HG02981 (cell line): ENCODE measurements around the gene TULP1.

Source experiments
- ATAC-seq: cut with Tn5 transposase; IDR thresholded peaks from one replicate; pipeline ENCODE4 v1.9.1; 2021; ENCODE audit warnings: mild to moderate bottlenecking, moderate library complexity; ENCODE audit not compliant: unreplicated experiment

Gene TULP1

DNA sequence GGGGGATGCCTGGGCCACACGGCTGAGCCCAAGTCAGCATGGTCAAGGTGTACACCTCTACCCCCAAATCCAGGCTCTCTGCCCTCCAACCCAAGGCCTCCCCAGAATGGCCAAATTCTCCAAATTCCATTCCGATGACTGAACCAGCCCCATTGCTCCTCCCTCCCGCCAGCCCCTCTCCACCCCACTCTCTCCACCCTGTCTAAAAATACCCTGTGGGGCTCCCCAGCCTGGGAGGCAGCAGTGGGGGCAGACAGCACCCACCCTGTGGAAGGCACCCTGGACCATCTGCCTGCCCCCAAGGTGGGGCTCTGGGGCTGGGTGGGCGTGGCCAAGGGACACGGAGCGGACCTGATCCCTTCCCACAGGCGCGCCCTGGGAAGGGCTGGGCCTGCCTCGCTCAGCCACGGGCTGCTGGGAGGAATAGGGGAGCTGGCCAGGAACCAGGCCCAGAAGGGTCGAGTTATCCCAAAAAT, 27.3 kb downstream of the TULP1 start:
- ATAC-seq = no peak

DNA sequence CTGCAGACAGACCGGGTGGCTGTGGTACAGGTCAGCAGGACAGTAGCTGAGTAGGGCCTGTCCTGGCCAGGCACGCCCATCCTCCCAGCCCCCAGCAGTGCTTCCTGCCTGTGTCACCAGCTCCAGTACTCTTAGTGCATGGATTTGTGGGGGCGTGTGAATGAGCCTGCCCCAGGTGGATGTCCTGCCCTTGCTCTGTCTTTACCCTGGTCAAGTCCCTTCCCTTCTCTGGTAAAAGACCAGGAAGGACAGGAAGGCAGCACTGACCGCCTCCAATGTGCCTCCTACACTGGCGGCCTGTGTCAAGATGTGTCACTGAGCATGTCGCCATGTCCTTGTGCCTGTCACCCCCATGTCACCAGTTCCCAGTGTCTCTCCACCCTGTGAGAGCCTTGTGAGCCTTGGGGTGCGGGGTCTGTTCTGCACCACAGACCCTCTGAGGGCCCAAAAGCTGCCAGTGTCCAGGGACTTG, 27.7 kb downstream of the TULP1 start:
- ATAC-seq = no peak

DNA sequence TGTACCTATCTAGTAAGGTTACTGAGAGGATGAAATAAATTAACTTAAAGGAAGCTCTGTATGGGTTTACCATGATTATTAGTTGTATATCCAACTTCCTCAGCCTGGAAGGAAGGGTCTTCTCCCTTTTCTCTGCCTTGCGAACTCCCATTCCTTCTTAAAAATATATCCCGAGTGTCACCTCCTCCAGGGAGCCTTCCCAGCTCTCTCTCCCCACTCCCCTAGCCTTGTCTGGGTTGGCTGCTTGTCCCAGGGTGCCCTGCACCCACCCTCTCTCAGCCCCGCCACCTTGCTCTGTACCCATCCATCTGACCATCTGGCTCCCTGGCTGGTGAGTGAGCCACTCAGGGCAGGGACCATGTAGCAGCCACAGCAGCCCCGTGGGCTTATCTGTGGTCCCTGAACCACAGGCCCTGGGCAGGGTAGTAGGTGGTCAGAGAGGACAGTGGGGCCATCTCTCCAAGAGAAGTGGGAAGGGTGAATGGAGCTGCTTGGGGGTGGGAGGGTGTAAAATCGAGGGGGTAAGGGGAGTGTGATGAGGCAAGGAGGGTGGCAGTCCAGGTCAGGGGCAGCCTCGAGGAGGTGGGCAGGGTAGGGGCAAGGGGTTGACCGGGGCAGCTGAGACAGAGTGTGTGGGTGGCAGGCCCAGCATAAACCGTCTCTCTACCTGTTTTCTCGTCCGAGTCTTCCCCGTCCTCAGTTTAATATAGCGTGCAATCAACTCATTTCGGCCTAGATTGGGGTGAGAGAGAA, 28.6 kb downstream of the TULP1 start:
- no peak for ATAC-seq

DNA sequence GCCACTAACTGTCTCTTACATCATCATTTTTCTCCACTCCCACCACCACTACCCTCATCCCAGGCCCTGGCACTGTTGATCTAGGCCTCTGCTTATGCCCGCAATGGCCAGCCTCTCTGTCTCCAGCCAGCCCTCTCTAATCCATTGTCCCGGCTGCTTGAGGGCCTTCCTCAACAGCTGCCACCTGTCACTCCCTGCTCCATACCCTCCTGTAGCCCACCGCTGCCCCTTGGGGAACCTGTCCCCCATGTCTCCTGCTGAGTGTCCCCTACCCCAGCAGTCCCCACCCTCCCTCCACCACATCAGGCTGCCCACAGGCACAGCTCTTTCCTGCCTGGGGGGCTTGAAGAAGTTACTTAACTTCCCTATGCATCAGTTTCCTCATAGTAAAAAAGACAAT, 29.2 kb downstream of the TULP1 start:
- ATAC-seq = no peak

DNA sequence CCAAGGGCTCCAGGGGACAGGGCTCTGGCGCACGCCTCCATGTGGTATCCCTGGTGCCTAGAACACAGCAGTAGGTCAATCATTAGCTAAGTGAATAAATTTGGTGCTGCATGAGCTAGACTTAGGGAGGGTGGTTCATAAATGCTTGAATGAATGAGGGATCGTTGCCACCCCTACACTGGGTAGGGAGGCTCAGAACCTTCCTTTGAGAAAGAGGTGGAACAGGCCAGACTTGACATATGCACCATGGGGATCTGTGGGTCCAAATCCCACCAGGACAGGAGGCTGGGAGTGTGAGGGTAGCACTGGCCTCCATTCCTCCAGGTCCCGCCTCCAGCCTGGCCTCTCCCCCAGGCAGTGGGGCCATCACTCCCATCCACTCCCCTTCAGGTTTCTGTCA, 29.6 kb downstream of the TULP1 start:
- no peak for ATAC-seq

DNA sequence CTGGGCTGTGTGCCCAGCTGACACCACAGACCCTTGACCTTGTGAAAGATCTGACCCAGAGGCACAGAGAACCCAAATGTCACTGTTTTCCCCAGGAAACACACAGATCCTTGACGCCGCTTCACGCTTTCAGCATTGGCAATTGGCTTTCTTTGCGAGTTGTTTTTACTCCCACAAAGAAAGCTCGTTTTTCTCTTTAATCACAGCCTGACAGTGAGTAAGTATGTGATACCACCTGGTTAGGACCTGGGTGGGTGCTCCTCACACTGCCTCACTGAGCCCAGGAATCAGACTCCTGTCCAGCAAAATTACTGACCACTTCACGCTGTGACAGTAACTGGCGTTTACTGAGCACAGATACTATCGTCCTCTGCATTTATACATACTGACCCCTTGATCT, 31.5 kb downstream of the TULP1 start:
- ATAC-seq = no peak

DNA sequence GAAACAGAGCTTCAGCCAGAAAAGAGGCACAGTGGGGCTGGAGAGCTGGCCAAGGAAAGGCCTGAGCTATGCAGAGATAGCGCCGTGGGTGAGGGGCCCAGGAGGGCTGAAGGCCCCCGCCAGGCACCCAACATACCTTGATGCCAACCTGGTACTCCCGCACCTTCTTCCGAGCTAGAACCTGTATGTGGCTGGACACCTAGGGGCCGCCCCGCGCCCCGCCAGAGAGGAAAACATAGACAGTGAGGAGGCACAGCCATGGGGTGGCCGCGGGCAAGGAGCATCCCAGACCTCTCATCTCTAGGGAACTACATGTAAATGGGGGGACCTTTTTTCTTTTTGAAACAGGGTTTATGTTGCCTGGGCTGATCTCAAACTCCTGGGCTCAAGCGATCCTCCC, 32.5 kb downstream of the TULP1 start:
- ATAC-seq = no peak

DNA sequence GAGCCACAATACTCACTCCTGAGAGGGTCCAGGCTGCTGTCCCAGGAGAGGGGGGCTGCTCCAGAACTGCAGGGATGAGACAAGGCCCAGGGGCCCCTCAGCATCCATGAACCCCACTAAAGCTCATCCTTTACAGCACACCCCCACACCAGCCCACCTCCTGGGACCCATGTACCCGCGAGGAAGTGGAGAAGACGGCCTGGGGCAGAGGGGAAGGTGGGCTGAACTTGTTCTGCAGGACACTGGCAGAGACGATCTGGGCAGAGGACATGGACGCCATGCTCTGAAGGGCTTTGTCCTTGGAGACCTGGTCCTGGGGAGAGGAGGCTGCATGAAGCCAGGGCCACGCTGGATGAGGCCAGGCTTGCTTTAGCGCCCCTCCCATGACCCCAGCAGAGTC, 34.4 kb downstream of the TULP1 start:
- no peak for ATAC-seq

DNA sequence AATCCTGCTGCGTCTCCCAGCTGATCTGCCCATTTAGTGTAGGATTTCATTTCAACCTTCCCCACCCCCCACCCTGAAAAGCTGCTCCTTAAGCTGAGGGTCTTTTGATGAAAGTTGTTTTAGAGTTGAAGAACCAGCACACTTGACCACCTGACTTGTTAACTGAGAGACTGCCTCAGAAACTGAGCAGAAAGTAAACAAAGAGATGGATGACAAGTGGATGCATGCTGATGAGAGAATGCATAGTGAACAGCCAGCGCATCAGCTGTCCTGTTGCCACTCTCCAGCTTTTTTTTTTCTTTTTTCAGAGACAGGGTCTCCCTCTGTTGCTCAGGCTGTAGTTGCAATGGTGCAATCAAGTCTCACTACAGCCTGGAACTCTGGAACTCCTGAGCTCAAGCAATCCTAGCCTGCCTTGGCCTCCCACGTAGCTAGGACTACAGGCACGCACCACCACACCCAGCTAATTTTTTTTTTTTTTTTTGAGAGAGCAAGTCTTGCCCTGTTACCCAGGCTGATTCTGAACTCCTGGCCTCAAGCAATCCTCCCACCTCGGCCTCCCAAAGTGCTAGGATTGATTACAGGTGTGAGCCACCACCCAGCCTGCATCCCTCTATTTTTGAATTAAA, 35.0 kb downstream of the TULP1 start:
- no peak for ATAC-seq

DNA sequence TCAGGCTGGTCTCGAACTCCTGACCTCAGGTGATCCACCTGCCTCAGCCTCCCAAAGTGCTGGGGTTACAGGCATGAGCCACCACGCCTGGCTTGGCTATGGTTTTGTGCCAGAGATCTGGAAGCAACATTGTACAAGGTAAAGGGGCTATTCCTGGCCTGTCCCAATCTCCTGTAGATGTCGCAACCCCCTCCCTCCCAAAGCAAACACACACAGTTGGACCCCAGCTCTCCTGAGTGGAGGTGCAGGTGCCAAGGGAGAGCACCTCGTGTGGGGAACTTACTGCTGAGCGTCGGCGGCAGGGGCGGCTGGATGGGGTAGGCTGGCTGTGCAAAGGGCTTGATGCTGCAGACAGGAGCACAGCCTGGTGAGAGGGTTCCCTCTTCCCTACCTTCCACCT, 35.7 kb downstream of the TULP1 start:
- no peak for ATAC-seq

DNA sequence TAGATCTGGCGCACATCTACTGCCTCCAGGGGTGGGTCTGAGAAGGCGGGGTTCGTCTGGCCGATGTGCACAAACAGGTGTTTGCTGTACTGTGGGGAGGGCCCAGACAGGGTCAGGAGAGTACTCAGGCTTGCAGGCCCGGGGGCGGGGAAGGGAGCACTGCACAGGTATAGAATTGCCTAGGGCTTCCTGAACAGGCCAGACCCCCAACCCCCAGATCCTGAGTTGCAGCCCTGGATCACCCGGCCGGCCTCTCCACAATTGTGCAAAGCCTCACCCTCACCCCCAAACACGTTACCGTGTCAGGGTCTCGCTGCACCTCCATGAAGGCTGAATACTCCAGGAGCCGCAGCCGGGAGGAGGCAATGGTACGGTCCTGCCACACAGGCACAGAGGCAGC, 36.7 kb downstream of the TULP1 start:
- no peak for ATAC-seq

DNA sequence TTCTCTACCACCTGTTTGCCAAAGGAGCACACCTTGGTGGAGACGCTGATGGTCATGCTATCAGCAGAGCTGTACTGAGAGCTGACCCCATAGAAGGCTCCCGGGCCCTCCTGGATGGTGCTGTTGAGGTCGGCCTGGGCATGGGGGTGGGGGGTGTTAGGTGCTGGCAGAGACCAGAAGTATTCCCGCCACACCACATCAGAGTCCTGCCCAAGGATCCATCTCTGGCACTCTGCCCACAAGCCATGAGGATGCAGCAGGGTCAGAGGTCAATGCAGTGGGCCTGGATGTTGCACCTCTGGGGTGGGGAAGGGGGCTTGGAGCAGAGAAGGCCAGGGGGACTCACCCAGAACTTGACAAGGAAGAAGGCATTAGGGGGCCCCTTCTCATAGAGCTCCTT, 37.1 kb downstream of the TULP1 start:
- no peak for ATAC-seq

DNA sequence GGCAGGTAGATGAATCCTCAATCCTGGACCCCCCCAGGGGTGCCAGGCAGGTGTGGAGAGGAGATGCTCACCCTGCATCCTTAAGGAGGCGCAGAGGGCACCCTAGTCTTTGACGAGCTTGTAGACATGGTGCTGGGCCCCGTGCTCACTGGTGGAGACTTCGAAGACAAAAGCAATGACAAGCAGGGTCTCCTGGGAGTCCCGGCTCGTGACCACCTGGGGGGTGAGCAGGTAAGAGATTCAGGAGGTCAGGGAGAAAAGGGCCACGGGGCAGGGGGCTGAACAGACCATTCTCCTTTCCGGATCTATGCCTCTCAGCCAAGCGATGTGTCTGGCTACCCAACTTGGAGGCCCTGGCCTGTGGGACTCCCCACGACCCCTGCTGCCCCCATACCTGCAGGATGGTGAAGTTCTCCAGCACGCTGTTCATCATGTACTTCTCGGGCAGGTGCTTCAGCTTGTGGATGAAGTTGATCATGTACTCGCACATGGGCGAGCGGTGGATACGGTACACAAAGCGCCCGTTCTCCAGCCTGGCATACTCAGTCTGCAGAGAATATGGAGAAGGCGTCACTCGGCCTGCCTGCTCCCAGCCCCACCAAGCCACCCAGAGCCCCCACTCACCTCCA, 37.6 kb downstream of the TULP1 start:
- no peak for ATAC-seq

DNA sequence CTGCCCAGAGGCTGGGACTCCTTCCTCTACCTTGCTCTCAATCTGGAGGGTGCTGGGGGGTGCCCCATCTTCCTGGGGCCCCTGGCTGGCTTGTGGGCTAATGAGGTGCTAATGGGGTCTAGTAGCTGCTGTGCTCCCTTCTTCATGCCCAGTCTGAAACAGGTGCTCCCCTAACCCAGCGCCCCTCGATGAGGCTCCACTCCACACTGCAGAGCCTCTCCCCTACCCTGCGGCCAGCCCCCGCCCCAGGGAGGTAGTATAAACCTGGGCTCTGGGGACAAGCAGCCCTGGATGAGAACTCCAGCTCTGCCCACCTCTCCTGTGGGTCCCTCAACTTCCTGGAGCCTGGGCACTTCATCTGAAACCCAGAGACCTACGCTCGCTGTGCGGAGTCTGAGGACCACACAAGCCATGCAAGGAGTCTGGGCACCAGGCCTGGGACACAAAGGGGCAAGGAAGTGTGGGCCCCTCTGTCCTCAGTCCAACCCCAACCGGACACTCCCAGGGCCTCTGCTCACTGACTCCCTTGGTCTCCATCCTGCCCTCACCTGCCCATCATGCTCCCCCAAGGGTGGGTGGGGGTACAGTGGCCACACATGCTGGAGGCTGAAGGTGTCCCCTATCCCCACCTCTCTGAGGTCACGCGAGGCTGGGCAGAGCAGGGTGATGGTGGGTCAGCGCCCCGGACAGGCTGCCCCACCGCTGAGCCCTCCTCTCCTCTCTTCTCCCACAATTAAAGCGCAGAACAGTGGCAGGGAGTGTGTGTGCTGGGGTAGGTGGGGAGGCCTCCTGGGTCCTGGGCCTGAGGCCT, 38.4 kb downstream of the TULP1 start:
- no peak for ATAC-seq

DNA sequence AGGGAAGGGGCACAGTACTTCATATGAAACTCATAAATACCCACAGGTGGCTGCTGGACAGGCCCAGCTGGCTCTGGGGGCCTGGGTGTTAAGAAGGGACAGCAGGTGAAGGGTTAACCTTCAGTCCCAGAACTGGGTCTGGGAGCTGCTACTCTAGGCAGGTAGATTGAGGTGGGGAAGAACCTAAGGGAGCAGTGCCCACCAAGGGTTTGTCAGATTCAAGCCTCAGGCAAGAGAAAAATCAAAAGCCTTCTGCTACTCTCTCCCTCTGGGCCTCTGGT, 38.9 kb downstream of the TULP1 start:
- no peak for ATAC-seq

DNA sequence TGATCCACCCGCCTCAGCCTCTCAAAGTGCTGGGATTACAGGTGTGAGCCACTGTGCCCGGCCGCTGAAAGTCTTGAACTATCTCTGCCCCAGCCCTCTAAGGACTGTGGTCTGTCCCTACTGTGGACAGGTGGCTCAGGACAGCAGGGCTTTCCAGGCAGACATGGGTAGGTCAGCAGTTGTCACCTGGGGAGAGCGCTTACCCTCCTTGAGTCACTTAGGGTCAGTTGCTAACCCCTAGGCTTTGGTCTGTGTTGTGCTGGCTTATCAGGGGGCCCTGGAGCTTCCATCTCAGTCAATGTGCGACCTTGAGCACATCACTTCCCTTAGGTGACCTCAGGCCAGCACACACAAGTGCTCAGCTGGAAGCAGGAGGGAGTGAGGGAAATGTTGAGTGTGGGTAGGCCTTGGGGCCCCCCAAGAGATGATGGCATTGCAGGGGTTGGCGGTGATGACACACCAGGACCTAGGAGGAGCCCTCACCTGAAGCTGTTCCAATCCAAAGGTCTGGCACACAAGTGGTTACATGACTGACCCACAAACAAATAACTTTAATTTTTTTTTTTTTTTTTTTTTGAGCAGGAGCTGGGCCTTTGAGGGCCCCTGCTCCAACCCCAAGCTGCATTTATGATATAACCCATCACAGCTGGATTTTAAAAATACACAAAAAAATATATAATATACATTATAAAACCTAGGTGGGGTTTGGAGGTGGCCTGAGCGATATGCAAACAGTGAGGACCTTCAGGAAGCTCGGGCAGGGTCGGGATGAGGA, 39.4 kb downstream of the TULP1 start:
- ATAC-seq = no peak

DNA sequence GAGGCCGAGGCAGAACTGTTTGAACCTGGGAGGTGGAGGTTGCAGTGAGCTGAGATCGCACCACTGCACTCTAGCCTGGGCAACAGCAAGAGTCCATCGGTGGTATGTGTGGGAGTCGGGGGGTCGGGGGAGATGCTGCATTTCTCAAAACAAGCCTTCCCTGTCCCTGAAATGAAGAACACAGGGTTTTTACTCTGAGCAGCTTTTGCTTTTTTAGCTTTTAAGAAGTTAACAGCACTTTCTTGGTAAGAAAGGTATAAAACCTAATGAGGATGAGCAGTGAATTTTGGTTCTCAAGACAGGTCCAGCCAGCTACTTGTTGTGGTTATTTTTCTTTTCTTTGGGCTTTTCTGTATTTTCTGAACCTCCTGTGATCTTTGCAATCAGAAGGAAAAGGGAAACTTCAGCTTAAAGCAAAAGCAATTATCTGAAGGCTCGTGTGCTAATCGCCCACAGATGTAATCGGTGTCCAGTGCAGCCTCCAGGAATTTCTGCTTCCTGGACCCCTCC, 40.8 kb downstream of the TULP1 start:
- no peak for ATAC-seq

DNA sequence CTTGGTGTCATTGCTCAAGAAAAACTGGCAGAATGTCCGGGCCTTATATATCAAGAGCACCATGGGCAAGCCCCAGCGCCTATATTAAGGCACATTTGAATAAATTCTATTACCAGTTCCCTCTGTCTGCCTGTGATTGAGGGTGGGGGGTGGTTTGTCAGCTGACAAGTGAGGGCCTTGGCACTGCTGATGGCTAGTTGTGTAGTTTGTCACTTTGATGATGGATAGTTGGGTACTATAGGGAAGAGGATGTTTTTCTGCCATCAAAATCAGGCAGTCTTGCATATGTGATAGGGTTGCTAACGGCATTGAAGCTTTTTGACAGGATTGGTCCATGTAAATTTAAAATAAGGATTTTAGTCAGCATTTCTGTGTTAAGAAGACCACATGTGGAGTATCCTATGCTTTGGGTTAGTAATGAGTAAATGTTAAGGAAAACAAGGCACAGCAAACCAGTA, 42.0 kb downstream of the TULP1 start:
- ATAC-seq = no peak

DNA sequence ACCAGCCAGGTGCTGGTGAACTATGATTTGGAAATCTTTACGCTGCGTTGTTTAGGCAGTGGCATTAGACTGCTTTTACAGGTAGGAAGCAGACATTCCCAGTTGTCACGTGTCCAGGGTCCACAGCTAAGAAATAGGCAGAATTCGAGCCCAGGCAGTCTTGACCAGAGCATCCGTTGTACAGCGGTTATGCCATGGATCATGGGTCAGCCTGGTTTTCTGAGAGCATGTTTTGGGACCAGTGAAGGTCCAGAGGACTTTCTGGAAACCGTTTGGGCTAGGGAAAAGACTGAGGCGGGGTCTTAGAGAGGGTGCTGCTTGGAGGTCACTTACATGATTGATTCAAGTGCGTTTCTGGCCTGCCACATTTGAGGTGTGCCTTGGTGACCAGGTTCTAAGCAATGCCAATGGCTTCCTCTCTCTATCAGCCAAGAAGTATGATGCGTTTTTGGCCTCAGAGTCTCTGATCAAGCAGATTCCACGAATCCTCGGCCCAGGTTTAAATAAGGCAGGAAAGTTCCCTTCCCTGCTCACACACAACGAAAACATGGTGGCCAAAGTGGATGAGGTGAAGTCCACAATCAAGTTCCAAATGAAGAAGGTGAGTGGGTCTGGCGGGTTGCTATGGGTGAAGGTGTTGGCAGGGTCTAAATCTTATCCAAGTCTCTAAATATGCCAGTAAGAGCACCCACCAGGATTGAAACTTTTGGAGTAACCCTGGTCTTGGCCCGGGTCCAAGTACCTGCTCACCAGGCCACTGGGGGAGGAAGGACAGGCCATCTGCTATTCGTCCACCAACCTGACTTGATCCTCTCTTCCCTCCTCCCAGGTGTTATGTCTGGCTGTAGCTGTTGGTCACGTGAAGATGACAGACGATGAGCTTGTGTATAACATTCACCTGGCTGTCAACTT, 42.7 kb downstream of the TULP1 start:
- ATAC-seq = no peak
